GM12865 (cell line): ENCODE measurements around the gene SLC35F4.

Experiments
- DNase-seq: peaks from one replicate; pipeline ENCODE4 v3.0.0; 2010; ENCODE audit warnings: low read depth
- H3K4me3 ChIP-seq: 2 replicates; pipeline ENCODE4 v1.5.1; 2011; ENCODE audit warnings: mild to moderate bottlenecking, low read depth, low read length, control low read depth
- TF ChIP-seq, protein P1 (sequence below): IDR thresholded peaks from 2 replicates; pipeline ENCODE4 v1.5.1; 2011; ENCODE audit warnings: low read length, control low read depth, low read depth, inconsistent platforms; ENCODE audit not compliant: insufficient read depth; ENCODE audit errors: missing control alignments

SLC35F4 gene

DNA sequence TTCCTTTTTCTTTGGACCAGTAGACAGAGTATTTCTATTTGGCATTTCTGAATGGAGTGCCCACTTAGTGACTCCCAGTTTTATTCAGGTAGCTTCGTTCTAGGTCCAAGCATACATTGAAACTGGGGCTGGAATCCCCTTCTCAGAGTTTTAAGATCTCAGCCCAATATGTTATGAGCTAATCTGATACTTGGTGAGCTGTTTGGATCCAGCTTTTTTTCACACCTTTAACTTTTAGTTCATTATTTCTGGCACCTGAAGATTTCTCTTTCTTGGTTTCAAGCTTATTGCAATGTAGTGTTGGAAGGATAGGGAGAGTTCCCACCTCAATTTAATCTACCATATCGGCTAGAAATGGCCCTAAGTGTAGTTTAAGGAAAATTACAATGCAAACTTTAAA is 318.8 kb downstream of the SLC35F4 start:
- no peak overlapping the region for H3K4me3 ChIP-seq
- no peak for DNase-seq
- TF ChIP-seq, protein P1, sequence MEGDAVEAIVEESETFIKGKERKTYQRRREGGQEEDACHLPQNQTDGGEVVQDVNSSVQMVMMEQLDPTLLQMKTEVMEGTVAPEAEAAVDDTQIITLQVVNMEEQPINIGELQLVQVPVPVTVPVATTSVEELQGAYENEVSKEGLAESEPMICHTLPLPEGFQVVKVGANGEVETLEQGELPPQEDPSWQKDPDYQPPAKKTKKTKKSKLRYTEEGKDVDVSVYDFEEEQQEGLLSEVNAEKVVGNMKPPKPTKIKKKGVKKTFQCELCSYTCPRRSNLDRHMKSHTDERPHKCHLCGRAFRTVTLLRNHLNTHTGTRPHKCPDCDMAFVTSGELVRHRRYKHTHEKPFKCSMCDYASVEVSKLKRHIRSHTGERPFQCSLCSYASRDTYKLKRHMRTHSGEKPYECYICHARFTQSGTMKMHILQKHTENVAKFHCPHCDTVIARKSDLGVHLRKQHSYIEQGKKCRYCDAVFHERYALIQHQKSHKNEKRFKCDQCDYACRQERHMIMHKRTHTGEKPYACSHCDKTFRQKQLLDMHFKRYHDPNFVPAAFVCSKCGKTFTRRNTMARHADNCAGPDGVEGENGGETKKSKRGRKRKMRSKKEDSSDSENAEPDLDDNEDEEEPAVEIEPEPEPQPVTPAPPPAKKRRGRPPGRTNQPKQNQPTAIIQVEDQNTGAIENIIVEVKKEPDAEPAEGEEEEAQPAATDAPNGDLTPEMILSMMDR: no peak

DNA sequence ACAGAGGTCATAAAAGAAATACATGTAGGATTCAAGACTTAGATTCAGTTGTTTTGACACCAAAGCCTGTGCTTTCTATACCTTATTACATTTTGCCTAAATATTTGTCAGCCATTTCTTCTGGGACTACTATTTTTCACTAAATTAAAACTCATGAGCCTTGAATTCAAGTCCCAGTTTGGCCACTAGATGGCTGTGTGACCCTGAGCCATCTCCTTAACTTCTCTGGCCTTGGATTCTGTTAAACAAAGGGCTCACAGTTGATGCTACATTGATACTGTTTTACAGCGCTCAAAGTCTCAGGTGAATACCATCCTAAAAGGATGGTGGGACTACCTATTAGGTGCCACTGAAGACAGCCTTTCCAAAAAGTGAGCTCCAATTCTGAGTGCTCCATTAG is 332.7 kb downstream of the SLC35F4 start:
- TF ChIP-seq, protein P1: peak; percentile 49
- no peak overlapping the region for H3K4me3 ChIP-seq
- peak; percentile 44 for DNase-seq

DNA sequence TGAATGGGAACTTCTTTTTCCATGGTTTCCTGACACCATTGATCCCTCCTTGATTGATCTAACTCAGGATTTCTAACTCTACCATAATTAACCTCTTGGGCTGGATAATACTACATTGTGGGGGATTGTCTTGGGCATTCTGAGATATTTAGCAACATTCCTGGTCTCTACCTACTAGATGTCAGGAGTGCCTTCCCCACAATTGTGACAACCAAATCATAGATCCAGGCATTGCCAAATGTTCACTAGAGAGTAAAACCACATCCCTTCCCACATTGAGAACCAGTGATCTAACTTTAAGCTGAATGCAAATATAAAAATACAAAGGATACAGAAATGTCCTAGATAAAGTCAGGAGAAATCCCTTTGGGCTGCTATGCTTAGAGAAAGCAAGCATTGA is 335.3 kb downstream of the SLC35F4 start:
- no peak for DNase-seq
- no peak overlapping the region for H3K4me3 ChIP-seq
- TF ChIP-seq, protein P1: no peak

DNA sequence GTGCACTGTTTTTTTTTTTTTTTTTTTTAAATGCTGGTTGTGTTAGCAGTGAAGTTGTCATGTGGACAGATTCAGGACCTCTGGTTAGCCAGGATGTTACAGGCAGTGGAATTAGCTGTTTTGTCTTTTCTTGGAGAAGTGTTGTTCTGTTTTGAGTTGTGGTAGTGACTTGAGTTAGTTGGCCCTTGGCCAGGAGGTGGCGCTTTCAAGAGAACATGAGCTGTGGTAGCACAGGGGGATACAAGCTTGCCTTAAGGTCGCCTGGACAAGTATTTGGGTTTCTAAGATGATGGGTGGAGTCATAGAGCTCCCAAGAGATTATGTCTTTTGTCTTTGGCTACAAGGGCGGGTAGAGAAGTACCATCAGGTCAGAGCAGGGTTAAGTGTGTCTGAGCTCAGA is 338.9 kb downstream of the SLC35F4 start:
- no peak overlapping the region for H3K4me3 ChIP-seq
- TF ChIP-seq, protein P1: peak; percentile 5
- peak; percentile 21 for DNase-seq

DNA sequence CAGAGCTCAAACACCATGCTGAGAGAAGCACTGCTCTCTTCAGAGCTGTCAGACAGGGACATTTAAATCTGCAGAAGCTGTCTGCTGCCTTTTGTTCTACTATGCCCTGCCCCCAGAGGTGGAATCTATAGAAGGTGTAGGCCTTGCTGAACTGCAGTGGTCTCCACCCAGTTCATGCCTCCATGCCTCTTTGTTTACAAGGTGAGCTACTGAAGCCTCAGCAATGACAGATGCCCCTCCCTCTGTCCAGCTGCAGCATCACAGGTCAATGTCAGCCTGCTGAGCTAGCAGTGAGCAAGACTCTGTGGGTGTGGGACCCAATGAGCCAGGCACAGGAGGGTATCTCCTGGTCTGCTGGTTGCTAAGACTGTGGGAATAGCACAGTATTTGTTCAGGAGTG is 346.8 kb downstream of the SLC35F4 start:
- TF ChIP-seq, protein P1: no peak
- H3K4me3 ChIP-seq: no peak overlapping the region

More for the DNA sequence above, 346.8 kb downstream of the SLC35F4 start:
- DNase-seq: no peak
